ENCODE data around the gene PRSS53.
A peak's percentile ranks its signal among the peaks of the same experiment; 100 is the strongest.

PRSS53 gene

DNA sequence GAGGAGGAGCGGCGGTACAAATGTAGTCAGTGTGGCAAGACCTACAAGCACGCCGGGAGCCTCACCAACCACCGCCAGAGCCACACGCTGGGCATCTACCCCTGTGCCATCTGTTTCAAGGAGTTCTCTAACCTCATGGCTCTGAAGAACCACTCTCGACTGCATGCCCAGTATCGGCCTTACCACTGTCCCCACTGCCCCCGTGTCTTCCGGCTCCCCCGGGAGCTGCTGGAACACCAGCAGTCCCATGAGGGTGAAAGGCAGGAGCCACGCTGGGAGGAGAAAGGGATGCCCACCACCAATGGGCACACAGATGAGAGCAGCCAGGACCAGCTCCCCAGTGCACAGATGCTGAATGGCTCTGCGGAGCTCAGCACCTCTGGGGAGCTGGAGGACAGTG lies 11.7 kb downstream of the PRSS53 start:
- DNase-seq, result no peak

DNA sequence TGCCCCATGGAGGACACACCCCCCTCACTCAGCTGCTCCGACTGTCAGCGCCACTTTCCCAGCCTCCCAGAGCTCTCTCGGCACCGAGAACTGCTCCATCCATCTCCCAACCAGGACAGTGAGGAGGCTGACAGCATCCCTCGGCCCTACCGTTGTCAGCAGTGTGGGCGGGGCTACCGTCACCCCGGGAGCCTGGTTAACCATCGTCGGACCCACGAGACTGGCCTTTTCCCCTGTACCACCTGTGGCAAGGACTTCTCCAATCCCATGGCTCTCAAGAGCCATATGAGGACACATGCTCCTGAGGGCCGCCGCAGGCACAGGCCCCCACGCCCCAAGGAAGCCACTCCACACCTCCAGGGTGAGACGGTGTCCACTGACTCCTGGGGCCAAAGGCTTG lies 12.4 kb downstream of the PRSS53 start:
- DNase-seq, result no peak

DNA sequence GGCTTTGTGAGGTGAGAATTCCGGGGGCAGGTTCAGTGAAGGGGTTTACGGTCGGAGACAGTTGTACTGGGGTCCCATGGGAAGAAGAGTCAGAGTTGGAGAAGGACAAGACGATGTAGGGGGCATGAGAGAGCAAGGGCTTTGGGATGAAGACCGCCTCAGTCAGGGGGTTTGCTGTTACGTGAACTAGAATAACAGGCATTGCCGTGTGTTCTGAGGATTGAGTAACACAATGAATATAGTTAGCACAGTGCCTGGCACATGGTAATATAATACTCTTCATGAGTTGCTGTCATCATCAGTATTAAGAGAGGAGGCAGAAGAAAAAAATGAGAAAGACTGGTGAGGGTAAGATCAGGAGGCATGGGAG lies 13.9 kb downstream of the PRSS53 start:
- no peak for DNase-seq

DNA sequence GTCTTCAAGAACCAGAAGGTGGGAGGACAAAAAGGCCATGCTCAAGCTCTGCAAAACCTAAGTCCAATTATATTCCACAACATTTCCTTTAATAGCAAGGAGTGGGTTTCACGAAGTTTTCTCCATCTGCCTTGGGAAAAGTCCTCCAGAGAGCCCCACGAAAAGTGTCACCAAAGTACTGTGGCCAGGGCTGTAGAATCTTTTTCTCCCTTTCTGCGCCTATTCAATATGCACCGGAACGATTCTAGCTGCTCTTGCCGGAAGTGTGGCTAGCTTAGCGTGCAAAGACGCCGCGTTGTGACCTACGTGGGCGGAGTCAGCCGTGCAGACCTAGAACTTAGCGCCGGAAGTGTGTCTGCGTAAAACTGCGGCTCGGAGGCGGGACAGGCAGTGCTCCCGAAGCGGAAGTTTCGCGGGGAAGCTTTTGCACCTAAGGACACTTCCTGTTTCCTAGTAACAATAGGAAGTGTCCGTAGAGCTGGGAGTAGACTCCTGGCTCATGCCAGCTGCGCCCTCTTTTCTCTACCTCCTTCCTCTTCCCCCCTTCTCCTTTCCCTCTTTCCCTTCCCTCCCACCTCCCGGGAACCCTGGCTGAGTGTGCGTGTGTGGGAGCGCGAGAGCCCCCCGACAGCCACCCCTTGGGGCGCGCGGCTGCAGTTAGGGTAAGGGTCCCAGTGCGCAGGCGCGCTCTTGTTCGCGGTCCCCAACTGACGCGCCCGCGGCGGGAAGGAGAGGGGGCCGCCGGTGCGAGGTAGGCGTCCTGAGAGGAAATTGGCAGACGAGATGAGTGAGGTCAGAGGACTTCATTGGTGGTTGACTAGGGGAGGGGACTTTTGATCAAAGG lies 14.6 kb downstream of the PRSS53 start, which contains the start of the genes ZNF646 and ZNF668:
Gene ZNF646, plus strand, starts transcription at position 453 of the 844 bp plus-strand sequence. CDS start 1,903 bp downstream, outside the sequence.
Gene ZNF668, minus strand, starts transcription at position 271 of the 844 bp plus-strand sequence. CDS start 9,781 bp downstream, outside the sequence.
- peak; percentile 98 for DNase-seq

DNA sequence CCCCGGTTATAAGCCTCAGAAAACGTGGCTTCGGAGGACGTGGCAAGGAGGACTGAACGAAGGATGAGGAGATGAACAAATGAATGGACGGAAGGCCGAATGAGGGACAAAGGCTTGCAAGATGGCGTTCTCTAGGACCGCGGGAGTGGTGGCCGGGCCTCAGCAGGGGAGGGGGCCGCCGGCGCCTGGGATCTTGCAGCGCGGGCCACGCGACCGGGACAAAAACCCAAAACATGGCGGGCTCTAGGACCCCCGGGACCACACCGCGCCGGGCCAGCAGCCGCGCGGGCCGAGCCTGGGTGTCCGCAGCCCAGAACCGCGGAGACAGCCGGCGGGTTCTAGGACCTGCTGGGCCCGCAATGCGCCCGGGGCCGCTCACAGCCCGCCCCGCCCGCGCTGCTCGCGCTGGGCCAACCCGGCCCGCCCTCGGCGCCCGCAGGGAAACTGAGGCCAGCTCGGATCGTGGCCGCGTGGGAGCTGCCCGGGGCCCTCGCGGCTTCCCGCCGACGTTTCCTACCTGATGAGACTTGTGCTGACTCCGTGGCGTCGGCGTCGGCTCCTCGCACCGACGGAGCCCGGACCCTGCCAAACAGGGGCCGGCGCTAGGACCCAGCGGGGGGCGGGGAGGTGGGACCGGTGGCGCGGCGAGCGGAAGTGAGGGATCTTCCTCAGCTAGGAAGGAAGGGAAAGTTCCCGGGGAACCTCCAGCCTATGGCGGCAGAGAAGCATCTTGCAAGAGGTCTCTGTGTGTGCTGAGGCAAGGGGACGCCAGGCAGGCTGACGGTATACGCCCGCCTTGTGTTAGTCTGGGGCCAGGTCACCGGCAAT lies 15.4 kb downstream of the PRSS53 start:
- DNase-seq, result peak; percentile 83

DNA sequence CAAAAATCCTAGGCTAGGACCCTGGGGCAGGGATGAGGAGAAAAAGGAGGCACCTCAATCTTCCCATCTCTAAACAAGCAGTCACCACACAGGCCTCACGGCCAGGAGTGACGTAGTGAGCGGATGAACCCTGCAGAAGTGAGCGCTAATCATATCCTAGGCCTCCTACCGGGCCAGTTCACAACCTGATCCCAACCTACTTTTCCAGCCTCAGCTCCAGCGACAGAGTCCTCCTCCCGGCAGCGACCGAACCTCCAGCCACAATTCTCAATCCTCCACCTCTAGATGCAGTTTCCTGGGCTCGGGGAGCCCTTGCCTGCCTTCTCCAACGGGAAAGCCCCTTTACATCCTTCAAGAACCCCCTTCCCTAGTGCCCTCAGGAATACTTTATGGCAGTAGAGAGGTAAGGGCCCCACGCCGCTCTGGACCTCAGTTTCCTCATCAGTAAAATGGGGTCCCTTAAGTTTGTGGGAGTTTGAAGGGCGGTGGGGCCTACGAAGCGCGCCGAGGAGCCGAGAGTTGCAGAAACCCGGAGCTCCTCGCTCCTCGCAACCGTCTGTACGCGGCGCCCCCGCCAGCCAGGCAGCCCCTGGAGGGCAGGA lies 16.1 kb downstream of the PRSS53 start:
- DNase-seq, result no peak

DNA sequence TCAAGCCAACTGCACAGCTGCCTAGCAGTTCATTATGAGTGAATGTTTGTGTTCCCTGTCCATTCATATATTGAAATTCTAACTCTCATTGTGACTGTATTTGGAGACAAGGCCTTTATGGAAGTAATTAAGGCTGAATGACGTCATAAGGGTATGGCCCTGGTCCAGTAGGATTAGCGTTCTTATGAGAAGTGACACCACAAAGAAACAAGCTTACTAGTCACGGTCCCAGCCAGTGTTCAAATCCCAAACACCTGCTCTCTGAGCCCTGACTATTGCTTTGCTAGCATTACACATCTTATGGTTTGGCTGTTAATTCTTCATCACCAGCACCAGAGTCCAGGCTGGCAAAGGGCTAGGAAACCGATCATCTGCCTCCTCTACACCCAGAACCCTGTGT lies 16.9 kb downstream of the PRSS53 start:
- DNase-seq, result no peak

DNA sequence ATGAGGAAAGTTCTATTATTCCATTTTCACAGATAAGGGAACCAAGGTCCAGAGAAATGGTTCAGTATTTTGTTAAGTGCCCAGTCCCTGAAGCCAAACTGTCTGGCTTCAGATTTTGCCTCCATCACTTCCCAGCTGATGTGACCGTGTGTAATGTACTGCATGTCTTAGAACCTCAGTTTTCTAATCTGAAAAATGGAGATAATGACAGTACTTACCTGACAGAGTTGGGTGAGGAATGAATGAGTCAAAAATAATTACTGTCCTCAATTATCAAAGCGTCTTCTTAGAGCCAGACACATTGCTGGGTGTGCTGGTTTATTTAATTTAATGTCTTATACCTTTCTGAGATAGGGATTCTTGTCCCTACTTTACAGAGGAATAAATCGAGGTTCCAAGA lies 21.4 kb downstream of the PRSS53 start:
- no peak for DNase-seq

DNA sequence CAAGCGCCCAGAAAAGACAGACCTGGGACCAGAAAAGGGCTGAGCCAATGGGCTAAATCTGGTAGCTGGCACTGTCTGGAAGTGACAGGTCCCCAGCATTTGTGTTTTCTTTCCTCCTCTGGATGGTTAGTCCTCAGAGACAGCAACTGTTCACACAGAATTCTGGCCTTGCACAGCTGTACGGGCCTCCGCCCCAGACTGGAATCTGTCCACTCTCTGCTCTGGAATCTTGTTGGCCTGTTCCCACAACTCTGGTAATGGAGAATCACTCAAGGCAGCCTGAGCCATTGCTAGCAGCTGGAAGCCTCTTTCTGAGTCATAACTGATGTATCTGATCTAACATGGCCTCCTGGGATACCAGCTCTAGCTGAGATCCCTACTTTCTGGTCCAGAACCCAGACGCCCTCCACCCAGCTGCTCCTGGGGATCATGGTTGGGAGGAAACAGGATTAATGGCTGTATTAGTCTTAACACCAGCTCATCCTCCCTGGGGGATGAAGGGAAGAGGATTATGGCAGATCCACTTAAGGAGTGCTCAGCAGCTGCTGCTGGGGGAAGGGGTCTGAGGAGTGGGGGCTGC lies 23.8 kb downstream of the PRSS53 start:
- DNase-seq, result no peak

DNA sequence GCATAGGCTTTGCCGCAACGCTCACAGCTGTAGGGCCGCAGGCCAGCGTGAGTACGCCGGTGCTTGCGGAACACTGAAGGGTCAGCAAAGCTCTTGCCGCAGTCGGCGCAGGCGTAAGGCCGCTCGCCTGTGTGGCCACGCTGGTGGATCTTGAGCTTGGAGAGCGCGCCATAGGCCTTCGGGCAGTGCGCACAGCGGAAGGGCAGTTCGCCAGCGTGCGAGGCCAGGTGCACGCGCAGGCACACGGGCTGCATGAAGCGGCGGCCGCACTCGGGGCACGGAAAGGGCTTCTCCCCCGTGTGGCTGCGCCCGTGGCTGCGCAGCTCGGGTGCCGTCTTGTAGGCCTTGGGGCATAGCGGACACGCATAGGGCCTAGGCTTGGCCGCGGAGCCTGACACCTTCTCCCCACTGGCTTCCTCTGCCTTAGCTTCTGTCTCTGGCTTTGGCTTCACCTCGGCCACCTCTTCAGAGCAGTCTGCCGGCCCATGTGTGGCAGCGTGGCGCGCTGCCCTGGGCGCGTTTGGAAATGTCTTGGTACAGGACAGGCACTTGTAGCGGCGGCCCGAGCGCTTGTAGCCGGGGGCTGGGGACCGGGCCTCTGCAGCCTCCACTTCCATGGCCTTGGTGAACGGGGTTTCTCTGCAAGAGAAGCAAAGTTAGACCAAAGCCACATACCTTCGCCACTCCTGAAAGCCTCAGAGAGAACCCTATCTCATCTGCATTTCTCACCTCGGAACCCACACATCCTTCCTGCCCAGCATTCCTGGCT lies 24.7 kb downstream of the PRSS53 start:
- DNase-seq, result no peak

DNA sequence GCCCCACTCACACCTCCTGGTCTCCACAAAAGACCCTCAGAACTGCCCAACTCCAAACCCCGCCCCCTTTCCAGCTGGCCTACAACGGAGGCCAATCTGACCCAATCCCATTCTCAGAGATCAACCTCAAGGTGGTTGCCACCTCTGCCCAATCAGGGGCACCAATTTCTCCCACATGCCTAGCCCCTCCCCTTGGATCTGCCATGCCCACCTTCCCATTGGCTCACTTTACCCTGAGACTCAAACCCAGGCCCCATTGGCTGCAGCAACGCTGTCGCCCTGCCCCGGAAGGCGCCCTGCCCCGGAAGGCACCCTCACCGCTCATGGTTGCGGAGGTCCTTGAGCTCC lies 25.3 kb downstream of the PRSS53 start:
- DNase-seq, result no peak

DNA sequence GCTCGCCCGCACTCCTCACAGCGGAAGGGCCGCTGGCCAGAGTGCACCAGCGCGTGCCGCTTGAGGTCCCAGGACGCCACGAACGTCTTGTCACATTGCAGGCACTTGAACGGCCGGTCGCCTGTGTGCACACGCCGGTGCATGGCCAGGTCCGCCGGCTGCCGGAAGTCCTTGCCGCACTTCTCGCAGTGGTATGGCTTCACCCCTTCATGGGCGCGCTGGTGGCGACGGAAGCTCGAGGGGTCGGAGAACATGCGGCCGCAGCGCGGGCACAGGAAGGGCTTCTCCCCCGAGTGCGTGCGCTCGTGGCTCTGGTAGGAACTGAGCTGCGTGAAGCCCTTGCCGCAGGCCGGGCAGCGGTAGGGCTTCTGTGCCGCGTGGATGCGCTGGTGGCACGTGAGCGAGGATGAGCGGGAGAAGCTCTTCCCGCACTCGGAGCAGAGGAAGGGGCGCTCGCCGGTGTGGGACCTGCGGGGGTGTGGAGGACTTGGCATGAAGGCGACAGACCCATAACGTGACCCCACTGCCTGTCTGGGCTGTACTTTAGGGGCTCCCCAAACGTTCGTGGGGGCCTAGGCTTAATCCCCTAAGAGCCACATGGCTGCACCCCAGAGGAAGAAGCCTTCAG lies 26.8 kb downstream of the PRSS53 start:
- no peak for DNase-seq

DNA sequence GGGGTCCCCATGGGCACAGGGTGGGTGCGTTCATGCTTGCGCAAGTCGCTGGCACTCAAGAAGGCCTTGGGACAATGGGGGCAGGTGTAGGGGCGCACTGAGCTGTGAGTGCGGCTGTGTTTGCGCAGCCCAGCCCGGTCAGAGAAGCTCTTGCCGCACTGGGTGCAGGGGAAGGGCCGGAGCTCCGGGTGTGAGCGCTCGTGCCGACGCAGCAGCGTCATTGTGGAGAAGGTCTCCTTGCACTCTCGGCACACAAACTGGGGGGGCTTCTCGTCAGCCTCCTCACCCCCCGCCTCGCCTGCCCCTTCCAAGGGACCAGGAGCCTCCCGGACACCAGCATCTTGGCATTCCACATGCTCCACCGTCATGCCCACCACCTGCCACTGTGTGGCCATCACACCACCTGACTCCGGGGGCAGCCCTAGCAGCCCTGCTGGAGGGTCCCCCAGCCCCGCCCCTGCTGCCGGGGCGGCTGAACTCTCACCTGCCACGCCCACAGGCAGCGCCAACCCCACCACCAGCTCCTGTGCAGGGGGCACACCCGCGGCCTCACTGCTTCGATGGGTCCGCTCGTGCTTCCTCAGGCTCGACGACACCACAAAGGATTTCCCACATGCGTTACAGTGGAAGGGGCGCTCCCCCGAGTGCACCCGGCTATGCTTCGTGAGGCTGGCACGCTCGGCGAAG lies 27.5 kb downstream of the PRSS53 start:
- DNase-seq, result no peak

DNA sequence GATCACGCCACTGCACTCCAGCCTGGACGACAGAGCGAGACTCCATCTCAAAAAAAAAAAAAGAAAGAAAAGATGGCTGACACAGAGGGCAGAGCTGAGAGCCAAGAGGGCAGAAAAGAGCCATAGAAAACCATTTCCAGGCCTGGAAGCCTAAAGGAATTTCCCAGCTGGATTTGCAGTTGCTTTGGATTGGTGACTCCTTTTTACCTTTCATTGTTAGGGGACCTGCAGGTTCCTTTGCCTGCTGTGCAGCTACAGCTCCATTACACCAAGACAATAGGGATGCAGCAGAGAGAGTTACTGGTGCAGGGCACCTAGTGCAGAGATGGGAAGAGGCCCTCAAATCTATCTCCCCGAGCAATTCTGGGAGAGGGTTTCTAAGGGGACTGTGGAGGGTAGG lies 33.1 kb downstream of the PRSS53 start:
- no peak for DNase-seq

DNA sequence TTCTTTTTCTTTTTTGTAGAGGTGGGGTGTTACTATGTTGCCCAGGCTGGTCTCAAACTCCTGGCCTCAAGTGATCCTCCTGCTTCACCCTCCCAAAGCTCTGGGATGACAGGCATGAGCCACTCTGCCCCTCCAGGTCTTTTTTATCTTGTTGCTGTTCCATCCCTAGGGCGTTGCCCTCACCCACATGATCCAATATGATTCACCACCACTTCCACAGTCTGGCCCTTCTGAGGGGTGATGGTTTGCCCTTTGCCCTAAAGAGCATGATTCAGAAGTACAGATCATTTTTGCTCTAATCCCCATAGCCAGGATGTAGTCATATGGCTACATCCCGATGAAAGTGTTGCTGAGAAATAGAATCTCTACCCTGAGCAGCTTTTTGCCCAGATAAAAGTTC lies 36.6 kb downstream of the PRSS53 start:
- DNase-seq, result no peak

DNA sequence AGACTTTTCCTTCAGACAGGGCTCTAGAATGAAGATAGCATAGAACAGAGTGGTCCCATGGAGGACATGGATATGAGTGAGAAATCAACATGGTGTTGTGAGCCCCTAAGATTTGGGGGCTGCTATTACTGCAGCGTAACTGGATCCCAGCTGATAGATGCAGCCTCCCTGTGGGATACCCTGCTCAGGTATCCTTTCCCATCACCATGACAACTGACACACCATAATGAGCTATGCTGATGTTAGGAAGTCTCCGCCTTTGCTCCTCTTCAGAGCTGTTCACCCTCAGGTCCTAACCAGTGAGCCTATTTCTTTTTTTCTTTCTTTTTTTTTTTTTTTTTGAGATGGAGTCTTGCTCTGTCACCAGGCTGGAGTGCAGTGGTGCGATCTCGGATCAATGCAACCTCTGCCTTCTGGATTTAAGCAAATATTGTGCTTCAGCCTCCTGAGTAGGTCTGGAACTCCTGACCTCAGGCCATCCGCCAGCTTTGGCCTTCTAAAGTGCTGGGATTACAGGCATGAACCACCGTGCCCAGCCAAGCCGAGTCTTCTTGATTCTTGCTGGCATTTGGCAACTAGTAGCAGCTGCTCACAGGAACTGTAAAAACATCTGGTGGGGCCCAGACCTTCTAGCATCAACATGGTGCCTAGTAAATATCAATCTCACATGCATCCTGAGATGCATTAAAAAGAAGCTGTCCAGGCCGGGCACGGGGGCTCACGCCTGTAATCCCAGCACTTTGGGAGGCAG lies 38.3 kb downstream of the PRSS53 start:
- DNase-seq, result no peak

DNA sequence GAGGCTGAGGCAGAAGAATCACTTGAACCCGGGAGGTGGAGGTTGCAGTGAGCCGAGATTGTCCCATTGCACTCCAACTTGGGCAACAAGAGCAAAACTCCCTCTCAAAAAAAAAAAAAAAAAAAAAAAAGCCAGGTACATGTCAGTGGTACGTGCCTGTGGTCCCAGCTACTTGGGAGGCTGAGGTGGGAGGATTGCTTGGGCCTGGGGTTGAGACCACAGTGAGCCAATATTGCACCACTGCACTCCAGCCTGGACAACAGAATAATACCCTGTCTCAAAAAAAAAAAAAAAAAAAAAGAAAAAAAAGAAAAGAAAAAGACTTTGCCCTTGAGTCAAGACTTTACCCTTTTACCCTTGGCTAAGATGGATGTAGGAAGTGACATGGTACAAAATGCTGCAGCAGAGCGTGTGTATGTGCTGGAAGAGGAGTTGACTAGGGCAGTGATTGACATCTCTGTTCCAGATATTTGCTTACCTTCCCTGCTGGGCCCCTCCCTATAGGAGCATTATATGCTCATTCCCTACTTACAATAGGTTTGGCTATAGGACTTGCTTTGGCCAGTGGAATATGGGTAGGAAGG lies 44.8 kb downstream of the PRSS53 start:
- DNase-seq, result no peak

DNA sequence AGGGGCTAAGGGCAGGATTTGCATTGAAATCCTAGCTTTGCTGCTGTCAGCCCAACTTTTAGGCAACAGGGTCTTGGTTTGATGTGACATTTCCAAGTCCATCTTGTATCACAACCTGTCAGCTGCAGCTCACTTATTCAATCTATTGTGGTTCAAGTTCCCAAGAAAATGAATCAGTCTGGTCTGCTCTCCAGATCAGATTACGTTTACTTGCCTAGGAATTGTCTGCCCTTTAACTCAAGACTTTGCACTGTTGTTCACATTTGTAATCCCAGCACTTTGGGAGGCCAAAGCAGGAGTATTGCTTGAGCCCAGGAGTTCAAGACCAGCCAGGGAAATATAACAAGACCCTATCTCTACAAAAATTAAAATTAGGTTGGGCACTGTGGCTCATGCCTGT lies 45.4 kb downstream of the PRSS53 start:
- no peak for DNase-seq

DNA sequence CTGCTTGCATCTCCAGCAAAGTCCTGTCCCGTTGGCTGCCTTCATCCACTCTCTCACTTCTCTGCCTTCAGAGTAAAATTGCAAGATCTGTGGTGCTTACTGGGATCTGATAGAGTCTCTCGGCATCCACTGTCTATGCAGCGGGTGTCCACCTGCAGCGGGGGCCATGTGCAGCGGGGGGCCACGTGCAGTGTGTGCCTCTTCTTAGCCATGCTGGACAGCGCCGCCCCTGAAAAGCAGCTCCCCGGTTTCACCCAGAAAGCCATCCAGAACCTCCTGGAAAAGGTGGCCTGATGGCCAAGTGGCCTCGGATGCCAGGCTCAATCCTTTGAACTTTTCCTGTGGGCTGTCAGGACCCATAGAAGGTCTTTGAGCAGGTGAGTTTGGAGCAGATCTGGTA lies 45.9 kb downstream of the PRSS53 start:
- DNase-seq, result no peak

DNA sequence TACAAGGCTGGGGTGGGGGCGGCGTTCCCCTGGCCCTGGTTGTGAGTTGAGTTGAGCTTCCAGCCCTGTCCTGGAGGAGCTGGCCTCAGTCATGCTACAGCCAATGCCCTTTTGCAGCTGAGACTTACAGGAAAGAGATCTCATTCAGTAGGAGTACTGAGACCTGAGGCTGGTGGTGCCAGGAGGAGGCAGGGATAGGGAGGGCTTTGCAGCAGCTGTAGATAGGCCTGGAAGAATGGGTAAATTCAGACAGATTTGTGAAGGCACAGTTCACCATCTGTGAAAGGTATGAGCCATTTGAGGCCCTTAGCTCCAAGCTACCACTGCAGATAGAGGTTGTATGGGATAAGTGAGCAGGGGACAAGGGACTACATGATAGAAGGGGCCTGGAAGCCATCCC lies 49.8 kb downstream of the PRSS53 start:
- no peak for DNase-seq

All from NCI-H1105 (cell line).